HG02623 (cell line): ENCODE data around the gene RWDD1.
"Not testable (repeated sequence)": the region's sequence is repeated elsewhere in the genome, so short reads cannot be mapped to it uniquely, and the experiment has no call there.

Experiments used
- ATAC-seq: cut with Tn5 transposase; IDR thresholded peaks from one replicate; pipeline ENCODE4 v1.9.1; 2021; ENCODE audit warnings: moderate library complexity; ENCODE audit not compliant: unreplicated experiment

RWDD1 gene

DNA sequence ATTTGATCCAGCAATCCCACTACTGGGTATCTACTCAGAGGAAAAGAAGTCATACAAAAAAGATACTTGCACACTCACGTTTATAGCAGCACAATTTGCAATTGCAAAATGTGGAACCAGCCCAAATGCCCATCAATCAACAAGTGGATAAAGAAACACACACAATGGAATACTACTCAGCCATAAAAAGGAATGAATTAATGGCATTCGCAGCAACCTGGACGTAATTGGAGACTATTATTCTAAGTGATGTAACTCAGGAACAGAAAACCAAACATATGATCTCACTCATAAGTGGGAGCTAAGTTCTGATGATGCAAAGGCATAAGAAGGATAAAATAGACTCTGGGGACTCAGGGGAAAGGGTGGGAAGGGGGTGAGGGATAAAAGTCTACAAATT lies 33.6 kb downstream of the RWDD1 start:
- not testable (repeated sequence) for ATAC-seq

GRCh38 chr6:116605935-116606334 lies 34.6 kb downstream of the RWDD1 start:
- no peak for ATAC-seq

DNA sequence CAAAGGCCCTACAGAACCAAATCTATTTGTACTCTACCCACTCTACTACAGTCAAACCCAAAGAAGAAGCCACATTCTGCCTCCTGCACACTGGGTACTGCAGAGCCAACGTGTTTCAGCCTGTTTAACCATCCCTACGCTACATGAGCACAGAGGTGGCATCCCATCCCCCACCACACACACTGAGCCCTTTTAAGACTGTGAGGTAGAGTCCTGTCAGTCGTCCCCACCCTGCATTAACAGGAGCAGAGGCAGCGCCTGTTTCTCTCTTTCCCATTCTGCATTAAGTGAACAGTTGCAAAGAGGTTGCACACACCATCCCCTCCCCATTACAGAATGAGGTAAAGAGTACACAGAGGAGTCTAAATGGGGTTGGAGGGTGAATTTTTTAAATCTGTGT lies 39.8 kb downstream of the RWDD1 start:
- ATAC-seq = no peak

DNA sequence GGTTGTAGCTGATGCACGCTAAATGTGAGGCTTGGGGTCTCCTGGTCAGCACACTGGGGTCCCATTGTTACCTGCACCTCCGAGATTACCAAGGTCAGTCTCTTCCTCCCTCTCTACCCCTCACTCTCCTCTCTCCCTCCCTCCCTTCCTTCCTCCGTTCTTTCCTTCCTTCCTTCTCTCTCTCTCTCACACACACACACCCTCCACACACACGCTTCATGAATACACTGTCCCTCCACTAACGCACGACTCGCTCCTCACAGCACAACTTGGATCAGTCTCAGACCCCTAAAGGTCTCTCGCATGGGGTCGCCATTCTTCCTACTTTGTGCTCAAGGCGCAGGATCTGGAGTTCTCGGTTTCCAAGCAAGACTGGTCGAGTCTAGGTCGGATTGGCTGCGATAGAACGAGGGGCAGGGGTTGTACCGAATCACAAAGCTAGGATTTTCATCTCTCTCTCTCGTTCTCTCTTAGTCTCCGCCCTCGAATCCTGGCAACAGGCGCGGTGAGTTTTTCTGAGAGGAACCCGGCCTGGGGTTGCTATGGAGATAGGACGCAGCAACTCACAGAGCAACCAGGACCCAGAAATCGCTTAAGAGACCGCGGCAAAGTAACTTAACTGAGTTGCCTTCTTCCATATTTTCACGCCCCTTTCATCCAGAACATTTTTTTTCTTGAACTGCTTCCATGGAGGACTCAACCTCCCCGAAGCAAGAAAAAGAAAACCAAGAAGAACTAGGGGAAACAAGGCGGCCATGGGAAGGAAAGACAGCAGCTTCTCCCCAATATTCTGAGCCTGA lies 44.8 kb downstream of the RWDD1 start, which contains the start of gene RSPH4A:
RSPH4A (plus strand) TSS at position 543 of the 800 bp plus-strand sequence; CDS start at position 688, 145 bp downstream.
- ATAC-seq = peak; percentile 99

DNA sequence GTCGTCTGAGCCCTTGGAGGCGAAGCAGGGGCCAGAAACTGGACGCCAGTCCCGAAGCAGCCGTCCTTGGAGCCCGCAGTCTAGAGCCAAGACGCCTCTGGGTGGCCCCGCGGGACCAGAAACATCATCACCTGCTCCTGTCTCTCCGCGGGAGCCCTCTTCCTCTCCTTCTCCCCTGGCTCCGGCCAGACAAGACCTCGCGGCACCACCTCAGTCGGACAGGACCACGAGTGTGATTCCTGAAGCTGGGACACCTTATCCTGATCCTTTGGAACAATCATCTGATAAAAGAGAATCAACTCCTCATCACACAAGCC lies 45.4 kb downstream of the RWDD1 start:
- ATAC-seq = peak; percentile 20

- ATAC-seq = no peak
Observed at GRCh38 chr6:116624036-116624805, 52.9 kb downstream of the RWDD1 start.

- no peak for ATAC-seq
Observed at GRCh38 chr6:116625872-116626271, 54.6 kb downstream of the RWDD1 start.

GRCh38 chr6:116629563-116629981 lies 58.3 kb downstream of the RWDD1 start:
- no peak for ATAC-seq

DNA sequence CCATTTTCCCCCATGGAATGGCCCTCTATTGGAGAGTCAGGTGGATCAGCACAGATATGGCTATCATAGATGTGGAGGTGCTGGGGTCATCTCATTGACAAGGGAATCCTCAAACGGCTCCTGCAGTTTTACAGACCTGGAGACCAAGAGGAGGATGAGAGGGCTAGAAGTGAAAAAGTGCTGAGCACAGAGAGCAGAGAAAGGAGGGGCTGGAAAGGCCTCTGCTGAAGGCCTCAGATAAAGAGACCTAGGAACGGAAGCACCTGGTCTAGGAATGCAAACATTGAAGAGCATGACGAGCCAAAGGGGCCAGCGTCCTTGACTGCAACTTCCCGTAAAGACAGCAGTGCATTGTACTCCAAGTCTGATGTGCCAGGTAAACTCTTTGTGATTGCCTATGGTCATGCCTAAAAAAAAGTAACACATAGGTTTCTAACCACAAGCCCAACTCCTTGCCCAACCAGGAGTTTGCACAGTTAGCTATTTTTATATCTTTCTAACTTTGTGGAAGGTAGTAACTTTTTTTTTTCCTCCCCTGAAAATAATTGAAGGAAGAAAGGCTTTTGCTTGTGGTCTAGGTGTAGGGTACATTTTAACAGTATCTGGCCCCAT lies 60.2 kb downstream of the RWDD1 start:
- peak; percentile 74 for ATAC-seq

DNA sequence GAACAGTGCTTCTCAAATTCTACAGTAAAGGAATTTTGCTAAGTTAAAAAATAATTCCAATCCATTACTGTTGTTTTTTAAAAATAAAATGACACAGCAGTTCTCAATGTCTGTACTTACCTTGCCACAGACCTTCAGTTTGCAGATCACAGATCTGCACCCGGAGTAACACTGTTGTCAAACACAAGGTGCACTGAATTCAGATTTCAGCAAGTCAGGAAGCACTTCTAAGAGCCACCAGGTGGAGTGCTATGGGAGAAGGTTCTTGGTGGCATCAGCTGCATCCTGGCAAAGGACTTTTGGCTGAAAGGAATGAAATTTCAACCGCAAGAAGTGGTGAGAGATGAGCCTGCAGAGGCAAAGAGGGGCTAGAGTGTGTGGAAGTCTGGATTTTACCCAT lies 62.4 kb downstream of the RWDD1 start:
- ATAC-seq = no peak
